ENCODE measurements around the gene STEEP1.

DNA sequence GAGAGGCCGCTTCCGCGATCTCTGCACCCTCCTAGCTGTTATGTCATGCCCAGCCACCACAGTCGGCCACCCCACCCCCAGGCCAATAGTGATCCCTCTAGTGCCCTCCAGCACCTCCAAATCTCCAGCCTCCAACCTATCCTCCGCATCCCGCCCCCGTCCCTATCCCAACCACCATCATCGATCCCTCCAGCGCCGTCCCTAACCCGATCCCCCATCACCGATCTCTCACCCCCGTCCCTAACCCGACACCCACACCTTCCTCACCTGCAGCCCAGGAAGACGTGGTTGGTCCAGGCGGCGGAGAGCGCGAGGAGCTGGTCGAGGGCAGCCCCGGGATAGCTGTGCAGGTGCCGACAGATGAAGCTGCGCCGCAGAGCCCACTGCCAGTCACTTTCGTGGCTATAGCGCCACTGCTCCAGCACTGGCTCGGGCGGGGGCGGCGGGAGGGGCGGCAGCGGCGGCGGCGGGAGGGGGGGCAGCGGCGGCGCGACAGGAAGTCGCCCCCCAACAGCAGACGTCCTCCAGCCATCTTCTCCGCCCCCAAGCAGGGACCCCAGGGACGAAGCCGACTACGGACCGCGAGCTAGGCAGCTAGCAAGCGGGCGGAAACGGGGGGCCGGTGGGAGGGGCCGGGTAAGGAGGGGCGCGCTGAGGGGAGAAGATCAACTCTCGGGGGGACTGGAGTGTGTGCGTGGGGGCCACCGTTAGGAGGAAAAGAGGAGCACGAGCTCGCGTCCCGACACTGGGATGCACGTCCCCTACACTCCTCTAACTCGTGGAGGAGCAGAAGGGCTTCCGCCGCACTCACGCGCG is 40.5 kb upstream of the STEEP1 start:
- TF ChIP-seq, protein P1, sequence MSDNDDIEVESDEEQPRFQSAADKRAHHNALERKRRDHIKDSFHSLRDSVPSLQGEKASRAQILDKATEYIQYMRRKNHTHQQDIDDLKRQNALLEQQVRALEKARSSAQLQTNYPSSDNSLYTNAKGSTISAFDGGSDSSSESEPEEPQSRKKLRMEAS (IDR thresholded peaks at IDR 0.05; ENCODE audit: insufficient read depth, insufficient read length): no peak
- TF ChIP-seq, protein P2, sequence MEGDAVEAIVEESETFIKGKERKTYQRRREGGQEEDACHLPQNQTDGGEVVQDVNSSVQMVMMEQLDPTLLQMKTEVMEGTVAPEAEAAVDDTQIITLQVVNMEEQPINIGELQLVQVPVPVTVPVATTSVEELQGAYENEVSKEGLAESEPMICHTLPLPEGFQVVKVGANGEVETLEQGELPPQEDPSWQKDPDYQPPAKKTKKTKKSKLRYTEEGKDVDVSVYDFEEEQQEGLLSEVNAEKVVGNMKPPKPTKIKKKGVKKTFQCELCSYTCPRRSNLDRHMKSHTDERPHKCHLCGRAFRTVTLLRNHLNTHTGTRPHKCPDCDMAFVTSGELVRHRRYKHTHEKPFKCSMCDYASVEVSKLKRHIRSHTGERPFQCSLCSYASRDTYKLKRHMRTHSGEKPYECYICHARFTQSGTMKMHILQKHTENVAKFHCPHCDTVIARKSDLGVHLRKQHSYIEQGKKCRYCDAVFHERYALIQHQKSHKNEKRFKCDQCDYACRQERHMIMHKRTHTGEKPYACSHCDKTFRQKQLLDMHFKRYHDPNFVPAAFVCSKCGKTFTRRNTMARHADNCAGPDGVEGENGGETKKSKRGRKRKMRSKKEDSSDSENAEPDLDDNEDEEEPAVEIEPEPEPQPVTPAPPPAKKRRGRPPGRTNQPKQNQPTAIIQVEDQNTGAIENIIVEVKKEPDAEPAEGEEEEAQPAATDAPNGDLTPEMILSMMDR (IDR thresholded peaks at IDR 0.05; ENCODE audit: extremely low read depth in 1 of 2, insufficient read depth in 1 of 2, low read depth in 1 of 2, low read length in 2 of 2): no peak
- TF ChIP-seq GATA2 (IDR thresholded peaks at IDR 0.05; ENCODE audit: insufficient read depth, insufficient read length, low read depth, low read length) (no peak), POLR2A (IDR thresholded peaks at IDR 0.05; ENCODE audit: low read depth, low read length) (no peak), POLR2AphosphoS5 (IDR thresholded peaks at IDR 0.05; ENCODE audit: insufficient read depth, low read depth, low read length) (no peak), EZH2 (IDR thresholded peaks at IDR 0.05; ENCODE audit: borderline replicate concordance, low read depth, low read length, severe bottlenecking) (no peak), JUN (IDR thresholded peaks at IDR 0.05; ENCODE audit: borderline replicate concordance, insufficient read depth, insufficient read length, low read depth) (no peak), MYC (IDR thresholded peaks at IDR 0.05; ENCODE audit: low read depth, low read length) (no peak)

Measured in endothelial cell of umbilical vein (primary cell).